Loucy (cell line): ENCODE data around the gene FLRT1.

Experiments used
- H2AFZ ChIP-seq: fragments of 200-600 bp; sonication (generic); 2 replicates; pipeline ENCODE4 v1.6.0; 2016; ENCODE audit warnings: antibody characterized with exemption, mild to moderate bottlenecking, low read length, moderate library complexity
- H3F3A ChIP-seq: fragments of 200-600 bp; 2 replicates; pipeline ENCODE4 v1.6.0; 2016; ENCODE audit warnings: antibody characterized with exemption, low read depth, mild to moderate bottlenecking
- H3K27me3 ChIP-seq: fragments of 200-600 bp; sonication (generic); 2 replicates; pipeline ENCODE4 v1.6.1; 2014; ENCODE audit warnings: low read length, mild to moderate bottlenecking; ENCODE audit not compliant: insufficient read depth, poor library complexity, severe bottlenecking
- H3K36me3 ChIP-seq: fragments of 200-600 bp; sonication (generic); 2 replicates; pipeline ENCODE4 v1.6.1; 2016; ENCODE audit warnings: low read length; ENCODE audit not compliant: insufficient read depth
- H3K4me1 ChIP-seq: fragments of 200-600 bp; sonication (generic); 2 replicates; pipeline ENCODE4 v1.5.1; 2014; ENCODE audit warnings: low read length, mild to moderate bottlenecking; ENCODE audit not compliant: insufficient read depth, poor library complexity, severe bottlenecking
- H3K4me2 ChIP-seq: fragments of 200-600 bp; sonication (generic); 2 replicates; pipeline ENCODE4 v1.6.0; 2014; ENCODE audit warnings: antibody characterized with exemption, low read length, low read depth, mild to moderate bottlenecking; ENCODE audit not compliant: poor library complexity, severe bottlenecking
- H3K4me3 ChIP-seq: fragments of 200-600 bp; sonication (generic); 2 replicates; pipeline ENCODE4 v1.5.1; 2014; ENCODE audit warnings: low read length, mild to moderate bottlenecking, mixed read lengths; ENCODE audit not compliant: poor library complexity, severe bottlenecking
- H3K79me2 ChIP-seq: fragments of 200-600 bp; sonication (generic); 2 replicates; pipeline ENCODE4 v1.6.1; 2014; ENCODE audit warnings: low read length; ENCODE audit not compliant: insufficient read depth
- H3K9ac ChIP-seq: fragments of 200-600 bp; sonication (generic); 2 replicates; pipeline ENCODE4 v1.6.0; 2014; ENCODE audit warnings: mild to moderate bottlenecking, low read depth, low read length, moderate library complexity; ENCODE audit not compliant: poor library complexity, severe bottlenecking
- H3K9me2 ChIP-seq: fragments of 200-600 bp; sonication (generic); replicated peaks from 2 replicates; pipeline ENCODE4 v1.6.1; 2016; ENCODE audit warnings: low read depth, low read length, mixed read lengths
- H3K9me3 ChIP-seq: fragments of 200-600 bp; sonication (generic); 2 replicates; pipeline ENCODE4 v1.6.1; 2014; ENCODE audit warnings: mild to moderate bottlenecking, antibody characterized with exemption, low read length, low read depth; ENCODE audit not compliant: insufficient read depth
- H4K20me1 ChIP-seq: fragments of 200-600 bp; sonication (generic); 2 replicates; pipeline ENCODE4 v1.6.0; 2014; ENCODE audit warnings: antibody characterized with exemption, low read length, mild to moderate bottlenecking; ENCODE audit not compliant: insufficient read depth, poor library complexity, severe bottlenecking
- EZH2phosphoT487 ChIP-seq: fragments of 200-600 bp; IDR thresholded peaks from 2 replicates; pipeline ENCODE4 v1.6.1; 2018; ENCODE audit warnings: antibody characterized with exemption, mild to moderate bottlenecking, moderate library complexity, borderline replicate concordance
- TF ChIP-seq, protein P1 (sequence below): fragments of 200-600 bp; sonication (generic); conservative IDR thresholded peaks from 2 replicates; pipeline ENCODE4 v1.5.1; 2014; ENCODE audit warnings: mild to moderate bottlenecking, antibody characterized with exemption, low read length

The FLRT1 gene

DNA sequence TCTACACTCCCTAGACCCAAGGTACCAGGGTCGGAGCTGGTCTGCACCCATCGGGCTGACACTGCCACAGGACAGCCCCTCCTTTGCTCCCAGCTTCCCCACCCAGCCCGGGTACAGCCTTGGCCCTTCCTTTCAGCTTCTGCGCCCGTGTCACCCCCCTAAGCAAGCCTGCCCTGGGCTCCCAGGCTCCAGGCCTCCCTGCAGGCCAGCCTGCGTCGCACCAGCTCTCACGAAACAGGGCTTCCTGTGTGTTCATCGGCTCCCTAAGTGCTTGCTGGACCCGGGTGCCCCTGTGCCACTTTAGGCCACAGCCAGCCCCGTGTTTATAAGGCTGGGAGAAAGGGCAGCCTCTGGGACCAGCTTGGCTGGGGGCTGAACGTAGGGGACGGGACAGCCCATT, 21.1 kb downstream of the FLRT1 start:
- no peaks in the 10 kb centered on the region for H3K36me3 ChIP-seq
- H3K9me2 ChIP-seq, result no peaks in the 10 kb centered on the region
- H3K4me2 ChIP-seq, result no peak overlapping the region
- H3K27me3 ChIP-seq, result no peaks in the 10 kb centered on the region
- H4K20me1 ChIP-seq, result no peaks in the 10 kb centered on the region
- H3K9me3 ChIP-seq, result no peaks in the 10 kb centered on the region
- no peaks in the 10 kb centered on the region for H3K4me1 ChIP-seq
- TF ChIP-seq, protein P1, sequence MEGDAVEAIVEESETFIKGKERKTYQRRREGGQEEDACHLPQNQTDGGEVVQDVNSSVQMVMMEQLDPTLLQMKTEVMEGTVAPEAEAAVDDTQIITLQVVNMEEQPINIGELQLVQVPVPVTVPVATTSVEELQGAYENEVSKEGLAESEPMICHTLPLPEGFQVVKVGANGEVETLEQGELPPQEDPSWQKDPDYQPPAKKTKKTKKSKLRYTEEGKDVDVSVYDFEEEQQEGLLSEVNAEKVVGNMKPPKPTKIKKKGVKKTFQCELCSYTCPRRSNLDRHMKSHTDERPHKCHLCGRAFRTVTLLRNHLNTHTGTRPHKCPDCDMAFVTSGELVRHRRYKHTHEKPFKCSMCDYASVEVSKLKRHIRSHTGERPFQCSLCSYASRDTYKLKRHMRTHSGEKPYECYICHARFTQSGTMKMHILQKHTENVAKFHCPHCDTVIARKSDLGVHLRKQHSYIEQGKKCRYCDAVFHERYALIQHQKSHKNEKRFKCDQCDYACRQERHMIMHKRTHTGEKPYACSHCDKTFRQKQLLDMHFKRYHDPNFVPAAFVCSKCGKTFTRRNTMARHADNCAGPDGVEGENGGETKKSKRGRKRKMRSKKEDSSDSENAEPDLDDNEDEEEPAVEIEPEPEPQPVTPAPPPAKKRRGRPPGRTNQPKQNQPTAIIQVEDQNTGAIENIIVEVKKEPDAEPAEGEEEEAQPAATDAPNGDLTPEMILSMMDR, result no peak
- TF ChIP-seq EZH2phosphoT487, result no peak
- no peaks in the 10 kb centered on the region for H3F3A ChIP-seq
- no peak overlapping the region for H3K9ac ChIP-seq
- no peak overlapping the region for H3K4me3 ChIP-seq
- no peaks in the 10 kb centered on the region for H3K79me2 ChIP-seq
- no peak overlapping the region for H2AFZ ChIP-seq

DNA sequence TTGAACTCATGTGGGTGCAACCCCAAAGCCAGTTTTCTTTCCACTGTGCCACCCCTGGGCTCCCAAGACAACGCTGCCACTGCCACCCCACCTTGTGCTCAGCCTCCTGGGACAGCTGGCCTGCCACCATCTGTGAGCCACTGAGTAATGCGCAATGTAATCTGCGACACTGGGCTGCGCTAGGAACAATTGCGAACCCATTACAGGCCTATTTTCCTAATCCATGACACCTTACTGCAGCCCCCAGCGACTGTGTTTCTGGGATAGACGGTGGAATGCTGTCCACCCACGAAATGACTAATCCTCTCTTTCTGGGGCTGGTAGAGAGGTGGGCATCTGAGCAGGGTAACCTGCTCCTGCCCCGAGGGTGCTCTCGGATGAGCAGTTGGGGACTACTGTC, 22.2 kb downstream of the FLRT1 start:
- TF ChIP-seq, protein P1, result no peak
- TF ChIP-seq EZH2phosphoT487, result no peak
- Histone ChIP-seq H3K9me3 (no peaks in the 10 kb centered on the region), H3K4me2 (no peak overlapping the region), H3K27me3 (no peaks in the 10 kb centered on the region), H3K36me3 (no peaks in the 10 kb centered on the region), H3K4me3 (no peak overlapping the region), H3K9me2 (no peaks in the 10 kb centered on the region), H2AFZ (no peak overlapping the region), H3K9ac (no peak overlapping the region), H3K4me1 (no peaks in the 10 kb centered on the region), H3F3A (no peaks in the 10 kb centered on the region), H4K20me1 (no peaks in the 10 kb centered on the region), H3K79me2 (no peaks in the 10 kb centered on the region)

DNA sequence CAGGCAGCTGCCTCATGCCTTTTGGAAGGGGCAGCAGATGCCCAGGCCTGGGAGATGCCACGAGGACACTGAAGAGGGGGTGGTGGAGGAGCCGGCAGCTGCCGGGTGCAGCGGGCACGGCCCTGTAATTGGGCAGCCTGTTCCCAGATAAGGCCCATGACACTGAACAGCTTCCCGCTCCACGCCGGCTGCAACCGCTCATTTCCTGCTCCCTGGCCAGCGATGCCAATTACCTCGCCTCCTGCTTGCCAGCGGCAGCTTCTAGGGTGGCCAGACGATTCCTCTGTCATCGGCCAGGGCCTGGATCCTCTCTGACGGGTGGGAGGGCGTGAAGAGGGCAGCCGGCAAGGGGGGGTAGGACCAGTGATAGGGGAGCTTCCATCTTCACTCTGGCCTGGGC, 22.8 kb downstream of the FLRT1 start:
- Histone ChIP-seq H3K9ac (no peak overlapping the region), H3F3A (no peaks in the 10 kb centered on the region), H3K4me1 (no peaks in the 10 kb centered on the region), H2AFZ (no peak overlapping the region), H3K79me2 (no peaks in the 10 kb centered on the region), H3K27me3 (no peaks in the 10 kb centered on the region), H3K4me2 (no peak overlapping the region), H3K4me3 (no peak overlapping the region), H3K36me3 (no peaks in the 10 kb centered on the region), H4K20me1 (no peaks in the 10 kb centered on the region), H3K9me2 (no peaks in the 10 kb centered on the region), H3K9me3 (no peaks in the 10 kb centered on the region)
- TF ChIP-seq, protein P1, result no peak
- no peak for TF ChIP-seq EZH2phosphoT487
